Measurements from ENCODE around the gene SPAG7.

DNA sequence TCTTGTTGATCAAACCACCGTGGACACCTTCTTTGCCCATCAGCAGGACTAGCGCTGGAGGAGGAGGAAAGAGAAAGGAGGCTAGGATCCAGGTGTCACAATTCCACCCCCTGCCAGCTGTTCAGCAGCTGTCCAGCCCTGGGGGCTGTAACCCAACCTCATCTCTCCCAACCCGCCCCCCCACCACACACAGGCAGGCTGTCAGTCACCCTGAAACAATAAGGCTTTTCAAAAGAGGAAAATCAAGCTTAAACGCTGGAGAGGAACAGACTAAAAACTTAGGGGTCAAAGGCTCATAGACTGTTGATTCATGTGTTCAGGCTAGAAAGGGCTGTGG, 21.7 kb downstream of the SPAG7 start:
- TF ChIP-seq, protein P1, sequence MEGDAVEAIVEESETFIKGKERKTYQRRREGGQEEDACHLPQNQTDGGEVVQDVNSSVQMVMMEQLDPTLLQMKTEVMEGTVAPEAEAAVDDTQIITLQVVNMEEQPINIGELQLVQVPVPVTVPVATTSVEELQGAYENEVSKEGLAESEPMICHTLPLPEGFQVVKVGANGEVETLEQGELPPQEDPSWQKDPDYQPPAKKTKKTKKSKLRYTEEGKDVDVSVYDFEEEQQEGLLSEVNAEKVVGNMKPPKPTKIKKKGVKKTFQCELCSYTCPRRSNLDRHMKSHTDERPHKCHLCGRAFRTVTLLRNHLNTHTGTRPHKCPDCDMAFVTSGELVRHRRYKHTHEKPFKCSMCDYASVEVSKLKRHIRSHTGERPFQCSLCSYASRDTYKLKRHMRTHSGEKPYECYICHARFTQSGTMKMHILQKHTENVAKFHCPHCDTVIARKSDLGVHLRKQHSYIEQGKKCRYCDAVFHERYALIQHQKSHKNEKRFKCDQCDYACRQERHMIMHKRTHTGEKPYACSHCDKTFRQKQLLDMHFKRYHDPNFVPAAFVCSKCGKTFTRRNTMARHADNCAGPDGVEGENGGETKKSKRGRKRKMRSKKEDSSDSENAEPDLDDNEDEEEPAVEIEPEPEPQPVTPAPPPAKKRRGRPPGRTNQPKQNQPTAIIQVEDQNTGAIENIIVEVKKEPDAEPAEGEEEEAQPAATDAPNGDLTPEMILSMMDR (IDR thresholded peaks at IDR 0.05 in 4 of 5, conservative IDR thresholded peaks at IDR 0.05 in 1 of 5) = no peak
- no peak for TF ChIP-seq POLR2A (IDR thresholded peaks at IDR 0.05)

Measured in gastrocnemius medialis (tissue), 4 donors.